ENCODE data around the gene CCDC85B.

CCDC85B gene

GRCh38 chr11:65879617-65880016, 10.9 kb upstream of the CCDC85B start, which contains the start of gene CTSW:
CTSW (plus strand) TSS chr11:65879837; CDS start chr11:65879855, 18 bp downstream.
- no peak for DNase-seq (ENCODE audit: extremely low spot score)
- CTCF ChIA-PET, result interaction anchor here (14.1 to 19.3 kb wide), 3 partner anchors 13 to 110 kb away, joined by 199 to 535 read pairs (median 287); partner anchors contain the start of genes CCDC85B, CFL1, EFEMP2 and FIBP
- POLR2A ChIA-PET, result interaction anchor here (0.6 kb wide), 1 partner anchor 20 kb away, joined by 3 read pairs; the partner anchor contains the start of gene MUS81
- TF ChIP-seq CTCF (IDR thresholded peaks at IDR 0.05; ENCODE audit: control extremely low read depth, extremely low read depth, low read depth, missing control alignments), result no peak

- no peak for DNase-seq (ENCODE audit: extremely low spot score)
- POLR2A ChIA-PET, result no interaction called here
- no peak for TF ChIP-seq CTCF (IDR thresholded peaks at IDR 0.05; ENCODE audit: control extremely low read depth, extremely low read depth, low read depth, missing control alignments)
- CTCF ChIA-PET, result interaction anchor here (14.1 to 19.3 kb wide), 3 partner anchors 12 to 109 kb away, joined by 199 to 535 read pairs (median 287); partner anchors contain the start of genes CCDC85B, CFL1, EFEMP2 and FIBP
Observed at GRCh38 chr11:65880027-65880426, 10.4 kb upstream of the CCDC85B start.

- DNase-seq (ENCODE audit: extremely low spot score), result no peak
- CTCF ChIA-PET, result interaction anchor here (14.1 to 19.3 kb wide), 3 partner anchors 11 to 108 kb away, joined by 199 to 535 read pairs (median 287); partner anchors contain the start of genes CCDC85B, CFL1, EFEMP2 and FIBP
- POLR2A ChIA-PET, result interaction anchor here (0.6 to 1.0 kb wide), 2 partner anchors 21 to 176 kb away, joined by 3 to 4 read pairs; partner anchors contain the start of gene MUS81
- no peak for TF ChIP-seq CTCF (IDR thresholded peaks at IDR 0.05; ENCODE audit: control extremely low read depth, extremely low read depth, low read depth, missing control alignments)
Observed at GRCh38 chr11:65880844-65881421, 9.5 kb upstream of the CCDC85B start.

- no peak for DNase-seq (ENCODE audit: extremely low spot score)
- TF ChIP-seq CTCF (IDR thresholded peaks at IDR 0.05; ENCODE audit: control extremely low read depth, extremely low read depth, low read depth, missing control alignments), result no peak
- POLR2A ChIA-PET, result interaction anchor here (1.0 kb wide), 1 partner anchor 23 kb away, joined by 4 read pairs; the partner anchor contains the start of gene MUS81
- CTCF ChIA-PET, result interaction anchor here (1.0 to 19.3 kb wide), 5 partner anchors 10 to 107 kb away, joined by 4 to 535 read pairs (median 199); partner anchors contain the start of genes CCDC85B, CFL1, EFEMP2 and FIBP
Observed at GRCh38 chr11:65882120-65883057, 8.1 kb upstream of the CCDC85B start.

- POLR2A ChIA-PET, result interaction anchor here (1.5 kb wide), 1 partner anchor 17 kb away, joined by 5 read pairs; no protein-coding TSS in a partner anchor
- CTCF ChIA-PET, result interaction anchor here (1.1 to 19.3 kb wide), 16 partner anchors 7 to 230 kb away, joined by 3 to 535 read pairs (median 12); partner anchors contain the start of genes CCDC85B, CFL1, EFEMP2 and FIBP
- DNase-seq (ENCODE audit: extremely low spot score), result no peak
- TF ChIP-seq CTCF (IDR thresholded peaks at IDR 0.05; ENCODE audit: control extremely low read depth, extremely low read depth, low read depth, missing control alignments), result no peak
Observed at GRCh38 chr11:65883058-65883761, 7.3 kb upstream of the CCDC85B start.
